C4-2B (cell line): ENCODE data around the gene RFX2.

Experiments
- H3K27ac ChIP-seq: fragments of 450-650 bp; 2 replicates; pipeline ENCODE4 v1.5.1; 2017
- CTCF ChIP-seq: fragments of 450-650 bp; conservative IDR thresholded peaks from 2 replicates; pipeline ENCODE4 v1.5.1; 2017; ENCODE audit warnings: mild to moderate bottlenecking
- ZFX ChIP-seq: fragments of 450-650 bp; IDR thresholded peaks from 2 replicates; pipeline ENCODE4 v1.6.1; 2017

The RFX2 gene

GRCh38 chr19:6021878-6022569 is 88.3 kb downstream of the RFX2 start:
- H3K27ac ChIP-seq = peak overlapping the region; percentile 77

DNA sequence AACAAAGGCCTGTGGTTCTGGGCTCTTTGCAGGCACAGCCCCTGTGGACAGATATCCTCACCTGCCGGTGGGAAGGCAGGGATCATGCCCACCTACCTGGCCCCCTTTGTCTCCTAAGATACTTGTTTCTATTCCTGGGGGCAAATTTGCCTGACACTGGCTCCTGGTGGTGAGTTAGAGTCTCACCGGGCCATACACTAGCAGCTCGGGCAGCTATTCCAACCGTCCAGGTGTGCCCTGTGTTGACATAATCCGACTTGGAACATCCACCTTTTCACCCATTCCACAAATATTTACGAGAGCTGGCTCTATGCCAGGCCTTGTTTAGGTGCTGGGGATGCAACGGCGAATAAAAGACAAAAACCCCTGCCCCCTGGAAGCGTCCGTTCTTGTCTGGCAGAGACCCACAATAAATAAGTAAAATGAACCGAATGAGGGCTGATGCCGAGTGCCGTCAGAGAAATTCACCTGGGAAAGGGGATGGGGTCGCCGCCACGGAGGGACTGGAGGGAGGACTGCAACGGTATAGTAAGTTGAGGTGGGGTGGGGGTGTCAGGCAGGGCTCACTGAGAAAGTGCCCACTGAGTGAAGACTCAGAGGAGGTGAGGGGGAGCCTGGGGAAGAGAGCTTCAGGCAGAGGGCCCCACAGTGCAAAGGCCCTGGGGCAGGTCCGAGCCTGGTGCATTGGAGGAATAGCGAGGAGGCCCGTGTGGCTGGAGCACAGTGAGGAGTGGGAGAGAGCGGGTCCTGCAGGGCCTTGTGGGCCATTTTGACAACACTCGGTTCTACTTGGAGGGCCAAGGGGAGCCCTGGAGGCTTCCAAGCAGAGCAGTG is 89.1 kb downstream of the RFX2 start:
- H3K27ac ChIP-seq = peak overlapping the region; percentile 77
- TF ChIP-seq ZFX = no peak
- no peak; the same call in 1 of the 2 replicates for TF ChIP-seq CTCF

More at GRCh38 chr19:6021878-6022569, 88.3 kb downstream of the RFX2 start:
- peak; percentile 67 for TF ChIP-seq CTCF
- TF ChIP-seq ZFX = no peak

DNA sequence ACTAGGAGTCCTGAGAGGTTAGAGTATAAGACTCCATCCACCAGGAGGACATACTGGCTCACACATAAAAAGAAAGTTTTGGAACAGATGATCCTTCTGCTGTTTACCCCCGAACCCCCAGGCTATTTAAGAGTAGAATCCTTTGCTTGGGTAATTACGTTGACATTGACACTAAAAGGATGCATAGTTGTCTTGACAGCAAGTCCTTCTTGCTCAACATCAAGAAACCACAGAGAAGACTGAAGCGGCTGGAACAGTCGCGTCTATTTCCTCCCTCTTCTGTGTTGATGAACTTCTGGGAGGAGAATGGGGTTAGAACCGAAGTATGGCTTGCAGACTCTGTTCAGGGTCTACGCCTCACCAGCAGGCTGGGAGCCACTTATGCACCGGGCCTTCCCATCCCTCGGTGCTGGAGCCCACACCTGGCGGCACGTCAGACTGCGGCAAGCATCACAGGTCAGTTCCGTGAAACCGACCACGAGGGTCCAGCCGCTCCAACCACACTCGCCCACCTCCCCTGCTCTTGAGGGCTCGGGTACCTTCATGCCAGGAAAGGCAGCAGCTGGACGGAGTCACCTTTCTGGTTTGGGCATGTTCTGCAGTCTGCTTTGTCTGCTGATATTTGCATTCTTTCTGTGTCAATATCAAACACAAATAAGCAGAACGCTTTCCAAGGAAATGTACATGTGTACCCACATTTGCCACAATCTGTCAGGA is 90.0 kb downstream of the RFX2 start:
- H3K27ac ChIP-seq = peak overlapping the region; percentile 77
- TF ChIP-seq ZFX (no peak), CTCF (no peak)

GRCh38 chr19:6018786-6019185 is 91.5 kb downstream of the RFX2 start:
- TF ChIP-seq CTCF (no peak), ZFX (no peak)
- peak overlapping the region; percentile 4; the same call in 1 of the 2 replicates for H3K27ac ChIP-seq

DNA sequence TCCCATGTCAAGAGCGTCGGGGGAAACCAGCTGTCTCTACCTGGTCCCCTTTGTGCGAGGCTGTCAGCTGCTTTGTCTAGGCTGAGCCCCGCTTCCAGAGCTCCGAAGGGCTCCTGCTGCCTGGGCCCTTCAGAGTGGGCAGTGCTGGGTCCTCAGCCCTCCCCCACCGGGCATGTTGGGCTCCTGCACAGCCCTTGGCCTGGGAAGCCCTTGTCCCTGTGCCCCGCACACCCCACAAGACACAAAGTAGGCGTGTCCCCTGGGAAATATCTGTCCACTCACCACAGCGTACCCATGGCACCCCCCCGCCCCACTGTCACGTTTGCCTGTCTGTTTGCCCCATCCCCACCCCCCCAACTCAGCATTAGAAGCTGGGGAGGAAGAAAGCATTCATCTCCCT is 92.7 kb downstream of the RFX2 start:
- no peak overlapping the region for H3K27ac ChIP-seq

DNA sequence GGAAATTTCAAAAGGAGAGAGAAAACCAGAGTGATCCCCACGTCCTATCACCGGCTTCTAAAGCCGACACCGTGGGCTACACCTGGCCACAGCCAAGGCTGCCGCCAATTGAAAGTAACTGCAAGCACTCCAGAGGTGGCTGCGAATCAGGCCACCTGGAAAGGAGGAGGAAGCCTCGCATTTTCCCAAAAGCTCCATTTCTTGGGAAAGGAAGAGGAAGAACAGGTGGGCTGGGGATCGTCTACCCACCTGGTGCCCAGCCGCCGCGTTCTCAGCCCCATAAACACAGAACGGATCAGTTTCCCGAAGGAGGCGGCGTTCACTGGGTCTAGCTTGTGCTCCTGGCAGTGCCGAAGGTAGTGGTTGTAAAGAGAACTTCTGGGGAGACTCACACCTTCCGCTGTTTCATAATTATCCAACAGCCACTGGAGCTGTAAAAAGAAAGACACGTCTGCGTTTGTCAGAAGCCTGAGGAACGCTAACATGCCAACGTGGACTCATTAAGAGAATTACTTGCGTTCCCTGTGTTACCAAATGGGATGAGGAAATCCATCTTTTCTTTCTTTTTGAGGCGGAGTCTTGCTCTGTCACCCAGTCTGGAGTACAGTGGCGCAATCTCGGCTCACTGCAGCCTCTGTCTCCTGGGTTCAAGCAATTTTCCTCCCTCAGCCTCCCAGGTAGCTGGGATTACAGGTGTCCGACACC is 94.3 kb downstream of the RFX2 start:
- no peak overlapping the region for H3K27ac ChIP-seq
- TF ChIP-seq CTCF (no peak), ZFX (no peak)

More for the DNA sequence above, 92.7 kb downstream of the RFX2 start:
- TF ChIP-seq ZFX (no peak), CTCF (no peak)
